ENCODE data around the gene NCKAP5L.

Gene NCKAP5L

GRCh38 chr12:49821373-49822287 lies 6.6 kb downstream of the NCKAP5L start:
- DNase-seq = no peak

- no peak for DNase-seq
These were observed 8.4 kb downstream of the NCKAP5L start for GRCh38 chr12:49819786-49820185.

GRCh38 chr12:49818241-49818895 lies 9.8 kb downstream of the NCKAP5L start:
- no peak for DNase-seq

- DNase-seq = no peak
These were observed 15.1 kb downstream of the NCKAP5L start for GRCh38 chr12:49813131-49813530.

- no peak for DNase-seq
These were observed 16.2 kb downstream of the NCKAP5L start for GRCh38 chr12:49811961-49812401.

- DNase-seq = no peak
These were observed 17.1 kb downstream of the NCKAP5L start for GRCh38 chr12:49811136-49811535.

- no peak for DNase-seq
These were observed 18.3 kb downstream of the NCKAP5L start for GRCh38 chr12:49809906-49810389.

GRCh38 chr12:49809381-49809905 lies 18.8 kb downstream of the NCKAP5L start:
- no peak for DNase-seq

- no peak for DNase-seq
These were observed 19.4 kb downstream of the NCKAP5L start for GRCh38 chr12:49808686-49809380.

GRCh38 chr12:49807991-49808580 lies 20.1 kb downstream of the NCKAP5L start:
- no peak for DNase-seq

- DNase-seq = no peak
These were observed 21.3 kb downstream of the NCKAP5L start for GRCh38 chr12:49806877-49807276.

GRCh38 chr12:49806321-49806813 lies 21.8 kb downstream of the NCKAP5L start:
- DNase-seq = no peak

- DNase-seq = no peak
These were observed 22.8 kb downstream of the NCKAP5L start for GRCh38 chr12:49805409-49805808.

- no peak for DNase-seq
These were observed 23.4 kb downstream of the NCKAP5L start for GRCh38 chr12:49804821-49805220.

GRCh38 chr12:49803693-49804450 lies 24.3 kb downstream of the NCKAP5L start:
- no peak for DNase-seq

- no peak for DNase-seq
These were observed 26.8 kb downstream of the NCKAP5L start for GRCh38 chr12:49801141-49802063.

- no peak for DNase-seq
These were observed 27.6 kb downstream of the NCKAP5L start for GRCh38 chr12:49800421-49801140.

- no peak for DNase-seq
These were observed 29.3 kb downstream of the NCKAP5L start for GRCh38 chr12:49798934-49799333.

GRCh38 chr12:49798248-49798647 lies 30.0 kb downstream of the NCKAP5L start:
- DNase-seq = no peak

GRCh38 chr12:49797449-49797776 lies 30.8 kb downstream of the NCKAP5L start:
- no peak for DNase-seq
